Chondrocyte (in vitro differentiated cells): ENCODE results near the gene ALOX15. TPM values are rescaled to one million over a fixed set of nuclear protein-coding genes. Genes with fewer than 3 reads are reported as not detected.
A peak's percentile ranks its signal among the peaks of the same experiment; 100 is the strongest.
"Not testable (repeated sequence)": the region's sequence is repeated elsewhere in the genome, so short reads cannot be mapped to it uniquely, and the experiment has no call there.

Source experiments
- DNase-seq: peaks from one replicate; pipeline ENCODE4 v3.0.0; 2021; ENCODE audit warnings: mixed read lengths, low spot score
- H3K27ac Mint-ChIP-seq: one replicate; pipeline ENCODE4 v1.8.0; 2021; ENCODE audit warnings: mild to moderate bottlenecking, moderate library complexity, mixed read lengths; ENCODE audit not compliant: unreplicated experiment
- H3K27me3 Mint-ChIP-seq: 2 replicates; pipeline ENCODE4 v1.8.0; 2021; ENCODE audit warnings: low read depth, mixed read lengths
- H3K36me3 Mint-ChIP-seq: 2 replicates; pipeline ENCODE4 v1.8.0; 2021; ENCODE audit warnings: low read depth, mixed read lengths
- H3K4me1 Mint-ChIP-seq: 2 replicates; pipeline ENCODE4 v1.8.0; 2021; ENCODE audit warnings: low read depth, mild to moderate bottlenecking, mixed read lengths
- H3K4me3 Mint-ChIP-seq: one replicate; pipeline ENCODE4 v1.8.0; 2021; ENCODE audit warnings: mild to moderate bottlenecking, moderate library complexity, mixed read lengths; ENCODE audit not compliant: unreplicated experiment
- H3K9me3 Mint-ChIP-seq: 2 replicates; pipeline ENCODE4 v1.8.0; 2021; ENCODE audit warnings: low read depth, mixed read lengths
- CTCF ChIP-seq: fragments of 200-600 bp; sonication (generic); IDR thresholded peaks from 2 replicates; pipeline ENCODE4 v1.5.0; 2021; ENCODE audit warnings: antibody characterized with exemption, mild to moderate bottlenecking, moderate library complexity
- total RNA-seq: library from RNA; stranded (reverse); gene quantifications from 3 replicates; pipeline ENCODE4 v1.2.1, GENCODE V29; 2021

The ALOX15 gene
- total RNA-seq, 1 donor from 2014 or later = 0.15 TPM

- H3K4me1 Mint-ChIP-seq = peaks cover 38% of the 10 kb centered on the region
- TF ChIP-seq CTCF = no peak
- no peaks in the 10 kb centered on the region for H3K9me3 Mint-ChIP-seq
- no peak for DNase-seq
- H3K27ac Mint-ChIP-seq = peak overlapping the region; percentile 89
- H3K36me3 Mint-ChIP-seq = no peaks in the 10 kb centered on the region
- no peak overlapping the region for H3K4me3 Mint-ChIP-seq
- peaks cover 3% of the 10 kb centered on the region for H3K27me3 Mint-ChIP-seq
These were observed 34.2 kb downstream of the ALOX15 start for GRCh38 chr17:4607261-4607741.

- peak; percentile 38 for TF ChIP-seq CTCF
- Mint-ChIP-seq H3K4me1 (peaks cover 38% of the 10 kb centered on the region), H3K9me3 (no peaks in the 10 kb centered on the region), H3K36me3 (no peaks in the 10 kb centered on the region), H3K27me3 (peaks cover 3% of the 10 kb centered on the region), H3K27ac (peak overlapping the region; percentile 85), H3K4me3 (no peak overlapping the region)
- DNase-seq = no peak
These were observed 35.7 kb downstream of the ALOX15 start for GRCh38 chr17:4605826-4606225.

- not testable (repeated sequence) for DNase-seq, H3K27me3 Mint-ChIP-seq, H3K9me3 Mint-ChIP-seq, H3K4me3 Mint-ChIP-seq, H3K36me3 Mint-ChIP-seq
- H3K27ac Mint-ChIP-seq = peak overlapping the region; percentile 88
- H3K4me1 Mint-ChIP-seq = peaks cover 45% of the 10 kb centered on the region
These were observed 36.7 kb downstream of the ALOX15 start for GRCh38 chr17:4604736-4605135.

GRCh38 chr17:4604111-4604644 is 37.3 kb downstream of the ALOX15 start:
- Mint-ChIP-seq H3K4me3 (no peak overlapping the region), H3K27ac (peak overlapping the region; percentile 88), H3K4me1 (peaks cover 51% of the 10 kb centered on the region), H3K9me3 (no peaks in the 10 kb centered on the region), H3K36me3 (no peaks in the 10 kb centered on the region), H3K27me3 (no peaks in the 10 kb centered on the region)
- no peak for DNase-seq
- no peak for TF ChIP-seq CTCF

GRCh38 chr17:4602041-4602440 is 39.4 kb downstream of the ALOX15 start:
- no peaks in the 10 kb centered on the region for H3K36me3 Mint-ChIP-seq
- TF ChIP-seq CTCF = no peak
- H3K27ac Mint-ChIP-seq = no peak overlapping the region
- no peak overlapping the region for H3K4me3 Mint-ChIP-seq
- no peaks in the 10 kb centered on the region for H3K9me3 Mint-ChIP-seq
- H3K4me1 Mint-ChIP-seq = peaks cover 39% of the 10 kb centered on the region
- H3K27me3 Mint-ChIP-seq = no peaks in the 10 kb centered on the region
- no peak for DNase-seq

GRCh38 chr17:4601326-4601725 is 40.2 kb downstream of the ALOX15 start:
- Mint-ChIP-seq H3K9me3 (no peaks in the 10 kb centered on the region), H3K36me3 (no peaks in the 10 kb centered on the region), H3K4me1 (peaks cover 36% of the 10 kb centered on the region), H3K27ac (no peak overlapping the region), H3K27me3 (no peaks in the 10 kb centered on the region), H3K4me3 (no peak overlapping the region)
- no peak for DNase-seq
- no peak for TF ChIP-seq CTCF
